ENCODE data around the gene ZSCAN26. TPM values are rescaled to one million over a fixed set of nuclear protein-coding genes. Genes with fewer than 3 reads are reported as not detected.

ZSCAN26 gene
- total RNA-seq, 2 donors from 2014 or later = 25.0 to 30.7 TPM

DNA sequence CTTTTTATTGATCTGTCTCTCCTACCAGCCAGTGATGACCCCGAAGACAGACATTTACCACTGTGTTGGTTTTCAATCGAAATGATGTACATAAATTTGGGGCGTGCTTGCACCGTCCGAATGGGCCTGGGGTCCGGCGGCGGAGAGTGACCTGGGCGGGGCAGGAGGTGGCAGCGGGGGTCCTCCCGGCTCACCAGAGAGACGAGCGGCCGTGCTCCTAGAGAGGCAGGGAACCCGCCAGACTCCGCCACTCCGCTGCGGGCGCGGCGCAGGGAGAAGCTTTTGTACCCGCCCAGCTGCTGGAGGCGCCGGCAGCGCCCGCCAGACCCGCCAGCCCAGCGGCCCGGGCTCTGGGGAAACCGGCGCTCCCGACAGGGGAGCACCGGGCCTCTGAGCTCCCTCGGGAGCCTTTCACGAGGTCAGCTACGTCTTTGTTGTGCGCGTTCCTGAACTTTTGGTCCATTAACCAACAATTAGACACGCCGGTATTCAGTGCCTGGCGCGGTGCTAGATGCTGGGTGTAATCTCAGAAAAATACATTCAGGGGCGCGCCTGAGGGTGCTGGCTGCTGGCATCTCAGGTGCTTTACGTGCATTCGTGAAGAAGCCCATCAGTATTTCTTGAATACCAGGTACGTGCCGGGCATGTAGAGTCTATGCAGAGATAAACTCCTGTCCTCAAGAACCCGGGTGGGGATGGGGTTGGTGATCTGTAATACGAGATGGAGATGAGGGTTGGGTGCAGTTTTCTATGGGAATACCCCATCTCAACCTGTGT, 14.5 kb downstream of the ZSCAN26 start, which contains the start of gene PGBD1:
TSS of gene PGBD1 (plus strand) at position 285 of the 777 bp plus-strand sequence. CDS start 2,242 bp downstream, outside the sequence.
- WGBS = under 1% methylated on average over 50 of the region's 50 CpGs
- no peaks in the 10 kb centered on the region for H3K4me1 ChIP-seq (replicated peaks)
- TF ChIP-seq, protein P1, sequence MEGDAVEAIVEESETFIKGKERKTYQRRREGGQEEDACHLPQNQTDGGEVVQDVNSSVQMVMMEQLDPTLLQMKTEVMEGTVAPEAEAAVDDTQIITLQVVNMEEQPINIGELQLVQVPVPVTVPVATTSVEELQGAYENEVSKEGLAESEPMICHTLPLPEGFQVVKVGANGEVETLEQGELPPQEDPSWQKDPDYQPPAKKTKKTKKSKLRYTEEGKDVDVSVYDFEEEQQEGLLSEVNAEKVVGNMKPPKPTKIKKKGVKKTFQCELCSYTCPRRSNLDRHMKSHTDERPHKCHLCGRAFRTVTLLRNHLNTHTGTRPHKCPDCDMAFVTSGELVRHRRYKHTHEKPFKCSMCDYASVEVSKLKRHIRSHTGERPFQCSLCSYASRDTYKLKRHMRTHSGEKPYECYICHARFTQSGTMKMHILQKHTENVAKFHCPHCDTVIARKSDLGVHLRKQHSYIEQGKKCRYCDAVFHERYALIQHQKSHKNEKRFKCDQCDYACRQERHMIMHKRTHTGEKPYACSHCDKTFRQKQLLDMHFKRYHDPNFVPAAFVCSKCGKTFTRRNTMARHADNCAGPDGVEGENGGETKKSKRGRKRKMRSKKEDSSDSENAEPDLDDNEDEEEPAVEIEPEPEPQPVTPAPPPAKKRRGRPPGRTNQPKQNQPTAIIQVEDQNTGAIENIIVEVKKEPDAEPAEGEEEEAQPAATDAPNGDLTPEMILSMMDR (IDR thresholded peaks at IDR 0.05) = no peak
- TF ChIP-seq POLR2AphosphoS5 (IDR thresholded peaks at IDR 0.05) (no peak), POLR2A (IDR thresholded peaks at IDR 0.05) (no peak)
- H3K9me3 ChIP-seq = no peaks in the 10 kb centered on the region
- H3K4me3 ChIP-seq = peak within 1 kb of the TSS; percentile 39 to 54
- intact Hi-C loops (cut with DNase I) = no loop called here
- H3K36me3 ChIP-seq = no peaks in the 10 kb centered on the region
- H3K27ac ChIP-seq = peak within 1 kb of the TSS; percentile 18 to 43
- H3K27me3 ChIP-seq (replicated peaks; ENCODE audit: insufficient read depth) = no peaks in the 10 kb centered on the region
- peak; percentile 39 for DNase-seq (ENCODE audit: low spot score)

DNA sequence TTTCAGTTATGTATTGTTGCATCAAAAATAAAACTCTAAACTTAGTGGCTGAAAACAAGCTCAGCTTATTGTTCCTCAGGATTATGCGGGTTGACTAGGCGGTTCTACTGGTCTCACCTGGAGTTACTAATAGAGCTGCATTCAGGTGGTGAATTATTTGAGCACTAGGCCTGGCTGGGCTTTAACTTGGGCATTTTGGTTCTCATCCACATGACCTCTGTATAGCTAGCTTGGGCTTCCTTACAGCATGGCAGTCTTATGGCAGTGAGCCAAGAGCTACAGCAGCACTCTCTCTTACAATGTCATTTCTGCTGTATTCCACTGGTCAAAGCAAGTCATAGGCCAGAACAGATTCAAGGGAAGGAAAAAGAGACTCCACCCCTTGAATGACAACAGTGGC, 16.0 kb downstream of the ZSCAN26 start:
- WGBS = 98% methylated on average over 2 of the region's 2 CpGs
- H3K9me3 ChIP-seq = no peaks in the 10 kb centered on the region
- intact Hi-C loops (cut with DNase I) = no loop called here

DNA sequence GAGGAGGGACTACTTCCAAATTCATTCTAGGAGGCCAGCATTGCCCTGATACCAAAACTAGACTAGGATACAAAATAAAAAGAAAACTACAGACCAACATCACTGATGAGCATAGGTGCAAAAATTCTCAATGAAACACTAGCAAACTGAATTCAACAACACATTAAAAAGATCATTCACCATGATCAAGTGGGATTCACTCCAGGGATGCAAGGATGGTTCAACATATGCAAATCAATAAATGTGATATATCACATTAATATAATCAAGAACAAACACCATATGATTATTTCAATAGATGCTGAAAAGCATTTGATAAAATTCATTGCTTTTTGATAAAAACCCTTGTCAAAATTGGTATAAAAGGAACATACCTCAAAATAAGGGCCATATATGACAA, 24.6 kb downstream of the ZSCAN26 start:
- intact Hi-C loops (cut with DNase I) = no loop called here
- Histone ChIP-seq H3K4me1 (replicated peaks) (no peaks in the 10 kb centered on the region), H3K4me3 (no peak overlapping the region), H3K36me3 (no peaks in the 10 kb centered on the region), H3K27me3 (replicated peaks; ENCODE audit: insufficient read depth) (no peaks in the 10 kb centered on the region), H3K9me3 (no peaks in the 10 kb centered on the region), H3K27ac (no peak overlapping the region)
- no peak for DNase-seq (ENCODE audit: low spot score)
- TF ChIP-seq POLR2A (IDR thresholded peaks at IDR 0.05) (no peak), POLR2AphosphoS5 (IDR thresholded peaks at IDR 0.05) (no peak)
- TF ChIP-seq, protein P1 (IDR thresholded peaks at IDR 0.05) = no peak

More for the DNA sequence above, 16.0 kb downstream of the ZSCAN26 start:
- TF ChIP-seq POLR2A (IDR thresholded peaks at IDR 0.05) = no peak
- H3K4me3 ChIP-seq = no peak overlapping the region
- no peaks in the 10 kb centered on the region for H3K27me3 ChIP-seq (replicated peaks; ENCODE audit: insufficient read depth)
- H3K27ac ChIP-seq = no peak overlapping the region
- no peaks in the 10 kb centered on the region for H3K36me3 ChIP-seq
- H3K4me1 ChIP-seq (replicated peaks) = no peaks in the 10 kb centered on the region
- DNase-seq (ENCODE audit: low spot score) = no peak

DNA sequence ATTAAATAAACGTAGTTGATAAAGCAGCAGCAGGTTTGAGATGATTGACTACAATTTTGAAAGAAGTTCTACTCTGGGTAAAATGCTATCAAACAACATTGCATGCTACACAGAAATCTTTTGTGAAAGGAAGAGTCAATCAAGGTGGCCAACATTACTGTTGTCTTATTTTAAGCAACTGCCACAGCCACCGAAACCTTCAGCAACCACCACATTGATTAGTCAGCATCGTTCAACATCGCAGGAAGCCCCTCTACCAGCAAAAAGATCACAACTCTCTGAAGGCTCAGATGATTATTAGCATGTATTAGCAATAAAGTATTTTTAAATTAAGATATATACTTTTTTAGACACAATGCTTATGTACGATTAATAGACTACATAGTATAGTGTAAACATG, 28.4 kb downstream of the ZSCAN26 start:
- 94% methylated on average over 5 of the region's 5 CpGs for WGBS
- TF ChIP-seq POLR2A (IDR thresholded peaks at IDR 0.05) = no peak
- no peak for TF ChIP-seq POLR2AphosphoS5 (IDR thresholded peaks at IDR 0.05)
- TF ChIP-seq, protein P1 (IDR thresholded peaks at IDR 0.05) = no peak
- Histone ChIP-seq H3K27ac (no peak overlapping the region), H3K36me3 (no peaks in the 10 kb centered on the region), H3K9me3 (no peaks in the 10 kb centered on the region), H3K27me3 (replicated peaks; ENCODE audit: insufficient read depth) (no peaks in the 10 kb centered on the region), H3K4me1 (replicated peaks) (no peaks in the 10 kb centered on the region), H3K4me3 (no peak overlapping the region)
- intact Hi-C loops (cut with DNase I) = no loop called here
- no peak for DNase-seq (ENCODE audit: low spot score)

DNA sequence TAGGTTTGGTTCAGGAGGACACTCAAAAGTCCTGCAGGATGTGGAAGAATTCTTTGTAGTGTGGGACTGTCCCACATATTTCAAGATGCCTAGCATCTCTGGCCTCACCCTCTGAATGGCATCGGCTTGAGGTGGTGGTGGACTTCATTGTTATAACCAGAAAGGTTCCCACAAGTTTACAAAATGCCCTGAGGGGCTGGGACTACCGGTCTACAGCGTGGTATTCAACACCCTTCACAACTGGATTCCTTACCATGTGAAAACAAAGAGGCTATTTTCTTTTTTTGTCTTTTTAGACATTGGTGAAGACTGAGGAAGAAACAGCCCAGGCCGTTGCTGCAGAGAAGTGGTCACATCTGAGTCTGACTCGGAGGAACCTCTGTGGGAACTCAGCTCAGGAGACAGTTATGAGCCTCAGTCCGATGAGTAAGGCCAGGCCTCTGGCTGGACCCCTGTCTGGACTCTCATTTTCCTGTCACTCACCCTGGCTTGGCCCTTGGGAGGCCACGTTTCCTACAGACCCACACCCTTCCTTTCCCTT, 29.6 kb downstream of the ZSCAN26 start:
- H3K9me3 ChIP-seq = no peaks in the 10 kb centered on the region
- intact Hi-C loops (cut with DNase I) = no loop called here
- H3K4me3 ChIP-seq = no peak overlapping the region
- TF ChIP-seq, protein P1 (IDR thresholded peaks at IDR 0.05) = no peak
- TF ChIP-seq POLR2AphosphoS5 (IDR thresholded peaks at IDR 0.05) (no peak), POLR2A (IDR thresholded peaks at IDR 0.05) (no peak)
- no peaks in the 10 kb centered on the region for H3K27me3 ChIP-seq (replicated peaks; ENCODE audit: insufficient read depth)
- H3K4me1 ChIP-seq (replicated peaks) = no peaks in the 10 kb centered on the region
- H3K36me3 ChIP-seq = no peaks in the 10 kb centered on the region
- no peak for DNase-seq (ENCODE audit: low spot score)
- WGBS = 80% methylated on average over 7 of the region's 7 CpGs
- no peak overlapping the region for H3K27ac ChIP-seq
